ENCODE measurements around the gene POLG.
"Not testable (repeated sequence)": the region's sequence is repeated elsewhere in the genome, so short reads cannot be mapped to it uniquely, and the experiment has no call there.

The POLG gene

GRCh38 chr15:89277281-89277680 is 57.3 kb downstream of the POLG start:
- not testable (repeated sequence) for DNase-seq
